MM.1S (cell line): ENCODE results near the gene ZSCAN31.

Experiments used
- DNase-seq: peaks from one replicate; pipeline ENCODE4 v3.0.0-alpha.2; 2015
- H2AFZ ChIP-seq: fragments of 300-600 bp; sonication (generic); 2 replicates; pipeline ENCODE4 v1.6.0; 2016; ENCODE audit warnings: antibody characterized with exemption, low read length
- H3F3A ChIP-seq: fragments of 300-600 bp; sonication (generic); 2 replicates; pipeline ENCODE4 v1.6.1; 2016; ENCODE audit warnings: mild to moderate bottlenecking, antibody characterized with exemption, low read length, moderate library complexity, mixed read lengths; ENCODE audit not compliant: insufficient read depth
- H3K27ac ChIP-seq: fragments of 300-600 bp; sonication (generic); 2 replicates; pipeline ENCODE4 v1.5.1; 2016; ENCODE audit warnings: mild to moderate bottlenecking, low read length
- H3K27me3 ChIP-seq: fragments of 300-600 bp; sonication (generic); replicated peaks from 2 replicates; pipeline ENCODE4 v1.6.0; 2016; ENCODE audit warnings: low read length; ENCODE audit not compliant: insufficient read depth
- H3K36me3 ChIP-seq: fragments of 300-600 bp; sonication (generic); replicated peaks from 2 replicates; pipeline ENCODE4 v1.6.1; 2016; ENCODE audit warnings: mild to moderate bottlenecking, low read length, mixed read lengths; ENCODE audit not compliant: insufficient read depth
- H3K4me1 ChIP-seq: fragments of 300-600 bp; sonication (generic); 2 replicates; pipeline ENCODE4 v1.6.1; 2016; ENCODE audit warnings: low read length, mixed read lengths
- H3K4me2 ChIP-seq: fragments of 300-600 bp; sonication (generic); 2 replicates; pipeline ENCODE4 v1.6.0; 2016; ENCODE audit warnings: low read depth, low read length
- H3K4me3 ChIP-seq: fragments of 300-600 bp; sonication (generic); 2 replicates; pipeline ENCODE4 v1.5.1; 2016; ENCODE audit warnings: low read length, mixed read lengths
- H3K79me2 ChIP-seq: fragments of 300-600 bp; sonication (generic); 2 replicates; pipeline ENCODE4 v1.6.1; 2016; ENCODE audit warnings: mixed run types, low read length, mixed read lengths
- H3K9ac ChIP-seq: fragments of 300-600 bp; sonication (generic); 2 replicates; pipeline ENCODE4 v1.6.1; 2016; ENCODE audit warnings: low read length, mixed read lengths
- H3K9me2 ChIP-seq: fragments of 300-600 bp; sonication (generic); replicated peaks from 2 replicates; pipeline ENCODE4 v1.6.1; 2016; ENCODE audit warnings: mild to moderate bottlenecking, low read length, mixed read lengths; ENCODE audit not compliant: insufficient read depth
- H3K9me3 ChIP-seq: fragments of 300-600 bp; sonication (generic); replicated peaks from 2 replicates; pipeline ENCODE4 v1.6.1; 2016; ENCODE audit warnings: mild to moderate bottlenecking, low read length, mixed read lengths; ENCODE audit not compliant: insufficient read depth
- H4K20me1 ChIP-seq: fragments of 300-600 bp; sonication (generic); 2 replicates; pipeline ENCODE4 v1.6.1; 2016; ENCODE audit warnings: mild to moderate bottlenecking, low read length, moderate library complexity, mixed read lengths; ENCODE audit not compliant: insufficient read depth
- CTCF ChIP-seq: fragments of 300-600 bp; sonication (generic); IDR thresholded peaks from 2 replicates; pipeline ENCODE4 v1.5.1; 2016; ENCODE audit warnings: antibody characterized with exemption, low read length, mixed read lengths
- EZH2 ChIP-seq: fragments of 300-600 bp; sonication (generic); optimal IDR thresholded peaks from 2 replicates; pipeline ENCODE3; 2017; ENCODE audit warnings: low read depth, mild to moderate bottlenecking, antibody characterized with exemption, low read length, mixed read lengths
- EZH2phosphoT487 ChIP-seq: fragments of 300-600 bp; sonication (generic); IDR thresholded peaks from 2 replicates; pipeline ENCODE4 v1.6.1; 2018; ENCODE audit warnings: antibody characterized with exemption, low read length

ZSCAN31 gene

GRCh38 chr6:28373925-28374324 lies 38.0 kb upstream of the ZSCAN31 start:
- Histone ChIP-seq H3K4me3 (no peak overlapping the region), H2AFZ (no peak overlapping the region), H4K20me1 (no peaks in the 10 kb centered on the region), H3K9ac (no peak overlapping the region), H3F3A (no peaks in the 10 kb centered on the region), H3K9me2 (no peaks in the 10 kb centered on the region), H3K4me1 (peaks cover 10% of the 10 kb centered on the region), H3K27me3 (no peaks in the 10 kb centered on the region), H3K9me3 (no peaks in the 10 kb centered on the region), H3K36me3 (no peaks in the 10 kb centered on the region), H3K4me2 (no peak overlapping the region), H3K27ac (no peak overlapping the region), H3K79me2 (no peaks in the 10 kb centered on the region)
- no peak for DNase-seq
- no peak for TF ChIP-seq CTCF

GRCh38 chr6:28371706-28372451 lies 35.9 kb upstream of the ZSCAN31 start:
- TF ChIP-seq EZH2phosphoT487 (no peak), CTCF (no peak), EZH2 (no peak)
- Histone ChIP-seq H3K36me3 (no peaks in the 10 kb centered on the region), H3K4me3 (no peak overlapping the region), H3F3A (no peaks in the 10 kb centered on the region), H3K9me2 (no peaks in the 10 kb centered on the region), H3K4me1 (peaks cover 10% of the 10 kb centered on the region), H3K4me2 (no peak overlapping the region), H3K9ac (no peak overlapping the region), H2AFZ (no peak overlapping the region), H3K79me2 (no peaks in the 10 kb centered on the region), H4K20me1 (no peaks in the 10 kb centered on the region), H3K27me3 (no peaks in the 10 kb centered on the region), H3K9me3 (no peaks in the 10 kb centered on the region), H3K27ac (no peak overlapping the region)
- no peak for DNase-seq

GRCh38 chr6:28371280-28371679 lies 35.3 kb upstream of the ZSCAN31 start:
- no peak overlapping the region for H3K9ac ChIP-seq
- no peaks in the 10 kb centered on the region for H3K79me2 ChIP-seq
- H3K9me2 ChIP-seq, result no peaks in the 10 kb centered on the region
- H3F3A ChIP-seq, result no peaks in the 10 kb centered on the region
- H4K20me1 ChIP-seq, result no peaks in the 10 kb centered on the region
- H3K4me3 ChIP-seq, result no peak overlapping the region
- no peak overlapping the region for H2AFZ ChIP-seq
- H3K4me1 ChIP-seq, result peaks cover 10% of the 10 kb centered on the region
- no peaks in the 10 kb centered on the region for H3K36me3 ChIP-seq
- no peak overlapping the region for H3K4me2 ChIP-seq
- TF ChIP-seq CTCF, result no peak
- no peak for TF ChIP-seq EZH2
- TF ChIP-seq EZH2phosphoT487, result no peak
- H3K9me3 ChIP-seq, result no peaks in the 10 kb centered on the region
- H3K27ac ChIP-seq, result no peak overlapping the region
- DNase-seq, result no peak
- no peaks in the 10 kb centered on the region for H3K27me3 ChIP-seq
